Heart right ventricle (tissue), 16 donors: ENCODE measurements around the gene AWAT1. TPM values are rescaled to one million over a fixed set of nuclear protein-coding genes. Genes with fewer than 3 reads are reported as not detected.
"Not testable (repeated sequence)": the region's sequence is repeated elsewhere in the genome, so short reads cannot be mapped to it uniquely, and the experiment has no call there.

ENCODE experiments used
- ATAC-seq, 8 donors: fragments of 200-7000 bp; cut with Tn5 transposase; one replicate each; pipeline ENCODE4 v1.9.1; 2020; ENCODE audit warnings: mild to moderate bottlenecking in 8 of 8, moderate library complexity in 8 of 8, moderate number of reproducible peaks in 1 of 8
- DNase-seq, 2 donors: peaks; one replicate each; pipeline ENCODE4 v3.0.0-alpha.2; 2020
- H3K27ac ChIP-seq, 10 donors: fragments of 200-600 bp; sonication (generic) in 2 of 10; one replicate each; pipeline versions ENCODE4 v1.5.0 to v1.8.0; 2020 to 2022; ENCODE audit warnings: mild to moderate bottlenecking in 3 of 10
- H3K27me3 ChIP-seq, 7 donors: fragments of 200-600 bp; one replicate each; pipeline ENCODE4 v1.8.0; 2021 to 2022; ENCODE audit warnings: mild to moderate bottlenecking in 2 of 7
- H3K36me3 ChIP-seq, 9 donors: fragments of 200-600 bp; sonication (generic) in 1 of 9; one replicate each; pipeline versions ENCODE4 v1.5.0 to v1.8.0; 2020 to 2022; ENCODE audit warnings: mild to moderate bottlenecking in 2 of 9
- H3K4me1 ChIP-seq, 9 donors: fragments of 200-600 bp; sonication (generic) in 1 of 9; one replicate each; pipeline versions ENCODE4 v1.5.0 to v1.8.0; 2020 to 2022; ENCODE audit warnings: mild to moderate bottlenecking in 4 of 9
- H3K4me3 ChIP-seq, 10 donors: fragments of 200-600 bp; sonication (generic) in 2 of 10; one replicate each; pipeline versions ENCODE4 v1.5.0 to v1.8.0; 2020 to 2022; ENCODE audit warnings: mild to moderate bottlenecking in 7 of 10, moderate library complexity in 2 of 10
- H3K9me3 ChIP-seq, 11 donors: fragments of 200-600 bp in 10 of 11; sonication (generic) in 2 of 11; one replicate each; pipeline versions ENCODE4 v1.5.0 to v1.8.0; 2013 to 2022; ENCODE audit warnings: mild to moderate bottlenecking in 2 of 11, control low read depth in 1 of 11, moderate library complexity in 1 of 11
- WGBS, 2 donors: extraction: QIAGEN DNeasy Blood & Tissue Kit; methylation state at CpG; one replicate each; pipeline ENCODE4 v1.1.7; 2013; ENCODE audit warnings: inconsistent platforms in 1 of 2; 5-methylcytosine and 5-hydroxymethylcytosine counted together
- intact Hi-C, 10 donors: fragments of 100-400 bp; cut with DNase I; formaldehyde crosslinking; loops; one replicate each; pipeline versions ENCODE4 v1.11.1 to v1.14.2; 2022
- polyA plus RNA-seq, 2 donors: library from polyadenylated mRNA; stranded (reverse); fragments of 200-250 nt; gene quantifications; one replicate each; pipeline ENCODE4 v1.2.3, GENCODE V29; 2013
- total RNA-seq, 10 donors: library from RNA; stranded (reverse); fragmentation: NEBNext Ultra II Directional in 3 of 10; extraction: Animal tissue kit (Norgen Biotek cat#: 25700) in 3 of 10; gene quantifications; one replicate each; pipeline versions ENCODE4 v1.2.1 to v1.2.4, GENCODE V29; 2021 to 2023
- TF ChIP-seq, protein P1 (sequence below), 9 donors: fragments of 200-600 bp; sonication (generic) in 2 of 9; IDR thresholded peaks; one replicate each; pipeline versions ENCODE4 v1.5.0 to v1.8.0; 2021 to 2022; ENCODE audit warnings: antibody characterized with exemption in 9 of 9, mild to moderate bottlenecking in 5 of 9, moderate library complexity in 1 of 9
- donor health status: Arrhythmogenic right ventricular cardiomyopathy.
- donor health status: ischemic (EF 13 %, LVEDD 7.1; RV severe dilation, severe dysfunction).
- donor health status: healthy with polysubstance abuse.
- donor health status: DM: no; HTN: yes; CAD: no.
- donor health status: DM: no; HTN: no; CAD: no.
- donor health status: ischemic (EF 25% LVEDD 6.9; RV normal size, moderate dysfunction).
- donor health status: ischemic (EF 25% LVEDD 5.7; RV mildly dilated, moderate dysfunction).
- donor health status: healthy.
- donor health status: DM: yes; HTN: yes; CAD: no.
- donor health status: Ischemic cardiomyopathy.
- donor health status: ischemic (EF 35%, LVEDD 5.7; RV mildly dilated, moderate dysfunction).
- donor health status: nonischemic (EF 11% LVEDD 7.7; RV severe dilation, severe dysfunction).
- donor health status: DM: yes; HTN: yes; CAD: no.
- donor health status: PGD.
- donor health status: ischemic (EF 29% LVEDD 5.4; RV normal size, mild dysfunction).
- donor health status: nonischemic (EF 23%, LVEDD 6.1; RV moderate dilation, normal function).

The AWAT1 gene
- total and polyA plus RNA-seq, 12 donors = not detected

DNA sequence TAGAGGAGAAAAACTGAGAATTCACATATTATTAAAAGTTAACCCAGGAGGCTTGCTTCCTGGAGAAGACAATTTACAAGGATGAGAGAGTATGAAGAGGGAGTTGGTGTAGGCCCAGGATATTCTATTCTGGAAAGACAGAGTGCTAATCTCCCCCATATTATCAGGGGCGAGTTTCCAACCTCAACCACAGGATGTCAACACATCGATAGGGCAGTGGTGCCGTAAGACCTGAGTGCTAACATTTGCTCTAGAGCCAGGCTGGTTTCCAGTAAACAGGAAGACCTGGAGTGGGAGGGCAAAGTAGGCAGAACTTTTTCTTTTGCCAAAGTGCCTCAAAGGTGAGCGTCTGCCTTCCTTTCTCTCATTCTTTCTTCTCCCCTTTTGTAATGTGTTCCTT, 2.8 kb upstream of the AWAT1 start:
- Histone ChIP-seq H3K9me3 (no peaks in the 10 kb centered on the region), H3K36me3 (no peaks in the 10 kb centered on the region), H3K27ac (no peak overlapping the region), H3K4me3 (no peak overlapping the region), H3K4me1 (no peaks in the 10 kb centered on the region), H3K27me3 (peaks cover 0 to 13% (median 0%) of the 10 kb centered on the region in 7 donors)
- TF ChIP-seq, protein P1, sequence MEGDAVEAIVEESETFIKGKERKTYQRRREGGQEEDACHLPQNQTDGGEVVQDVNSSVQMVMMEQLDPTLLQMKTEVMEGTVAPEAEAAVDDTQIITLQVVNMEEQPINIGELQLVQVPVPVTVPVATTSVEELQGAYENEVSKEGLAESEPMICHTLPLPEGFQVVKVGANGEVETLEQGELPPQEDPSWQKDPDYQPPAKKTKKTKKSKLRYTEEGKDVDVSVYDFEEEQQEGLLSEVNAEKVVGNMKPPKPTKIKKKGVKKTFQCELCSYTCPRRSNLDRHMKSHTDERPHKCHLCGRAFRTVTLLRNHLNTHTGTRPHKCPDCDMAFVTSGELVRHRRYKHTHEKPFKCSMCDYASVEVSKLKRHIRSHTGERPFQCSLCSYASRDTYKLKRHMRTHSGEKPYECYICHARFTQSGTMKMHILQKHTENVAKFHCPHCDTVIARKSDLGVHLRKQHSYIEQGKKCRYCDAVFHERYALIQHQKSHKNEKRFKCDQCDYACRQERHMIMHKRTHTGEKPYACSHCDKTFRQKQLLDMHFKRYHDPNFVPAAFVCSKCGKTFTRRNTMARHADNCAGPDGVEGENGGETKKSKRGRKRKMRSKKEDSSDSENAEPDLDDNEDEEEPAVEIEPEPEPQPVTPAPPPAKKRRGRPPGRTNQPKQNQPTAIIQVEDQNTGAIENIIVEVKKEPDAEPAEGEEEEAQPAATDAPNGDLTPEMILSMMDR (IDR thresholded peaks at IDR 0.05) = no peak
- 27 to 34% methylated on average over 4 of the region's 4 CpGs for WGBS, 2 donors
- DNase-seq (no peak), ATAC-seq (peak in 1 of 8 donors; percentile 67)
- intact Hi-C loops = no loop called here

DNA sequence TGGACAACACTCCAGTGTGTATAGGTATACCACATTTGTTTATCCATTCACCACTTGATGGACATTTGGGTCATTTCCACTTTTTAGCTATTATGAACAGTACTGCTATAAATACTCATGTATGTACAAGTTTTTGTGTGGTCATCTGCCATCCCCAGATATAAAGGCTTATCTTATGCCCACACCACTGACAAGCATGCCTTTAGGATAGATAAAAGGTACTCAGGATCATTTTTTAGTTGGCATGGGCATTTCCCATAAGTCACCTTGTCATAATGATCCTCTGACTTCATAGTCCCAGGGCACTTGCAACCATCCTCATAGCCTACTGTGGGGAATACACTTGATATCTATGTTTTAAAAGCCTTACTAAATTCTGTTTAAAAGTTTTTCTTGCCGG, 6.3 kb downstream of the AWAT1 start:
- TF ChIP-seq, protein P1 (IDR thresholded peaks at IDR 0.05) = no peak

GRCh38 chrX:70241501-70241900, 7.0 kb downstream of the AWAT1 start:
- no peak for ATAC-seq
- TF ChIP-seq, protein P1 (IDR thresholded peaks at IDR 0.05) = no peak
- H3K9me3 ChIP-seq = no peaks in the 10 kb centered on the region
- H3K27ac ChIP-seq = no peak overlapping the region
- WGBS, 2 donors = 91 to 94% methylated on average over 2 of the region's 2 CpGs
- H3K36me3 ChIP-seq = no peaks in the 10 kb centered on the region
- DNase-seq = no peak
- H3K4me3 ChIP-seq = no peak overlapping the region
- H3K4me1 ChIP-seq = no peaks in the 10 kb centered on the region
- peaks cover 0 to 19% (median 0%) of the 10 kb centered on the region in 7 donors for H3K27me3 ChIP-seq
- intact Hi-C loops = no loop called here

More for the DNA sequence above, 6.3 kb downstream of the AWAT1 start:
- peaks cover 0 to 19% (median 0%) of the 10 kb centered on the region in 7 donors for H3K27me3 ChIP-seq
- H3K4me1 ChIP-seq = no peaks in the 10 kb centered on the region
- H3K27ac ChIP-seq = no peak overlapping the region
- no peak for DNase-seq
- H3K36me3 ChIP-seq = no peaks in the 10 kb centered on the region
- H3K4me3 ChIP-seq = no peak overlapping the region
- no peak for ATAC-seq
- H3K9me3 ChIP-seq = no peaks in the 10 kb centered on the region
- intact Hi-C loops = no loop called here
- 88 to 93% methylated on average over 1 of the region's 1 CpG for WGBS, 2 donors

- 84 to 87% methylated on average over 5 of the region's 5 CpGs for WGBS, 2 donors
- H3K27ac ChIP-seq = not testable (repeated sequence)
Measured at GRCh38 chrX:70243601-70244000, 9.1 kb downstream of the AWAT1 start.

DNA sequence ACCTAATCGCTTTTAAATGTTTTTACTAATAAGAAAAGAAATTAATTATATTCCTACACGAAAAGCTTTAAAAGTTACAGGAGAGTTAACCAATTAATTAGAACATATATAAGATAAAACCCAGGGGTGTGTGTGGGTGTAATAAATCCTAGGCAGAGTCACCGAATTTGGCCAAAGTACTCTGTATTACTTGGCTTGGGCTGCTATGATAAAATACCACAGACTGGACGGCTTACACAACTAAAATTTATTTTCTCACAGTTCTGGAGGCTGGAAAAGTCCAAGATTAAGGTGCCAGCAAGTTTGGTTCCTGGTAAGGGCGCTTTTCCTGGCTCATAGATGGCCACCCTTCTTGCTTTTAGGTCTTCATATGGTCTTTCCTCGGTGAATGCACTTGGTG, 10.4 kb downstream of the AWAT1 start:
- peaks cover 0 to 13% (median 0%) of the 10 kb centered on the region in 7 donors for H3K27me3 ChIP-seq
- no peaks in the 10 kb centered on the region for H3K4me1 ChIP-seq
- intact Hi-C loops = no loop called here
- TF ChIP-seq, protein P1 (IDR thresholded peaks at IDR 0.05) = no peak
- no peaks in the 10 kb centered on the region for H3K36me3 ChIP-seq
- DNase-seq (no peak), ATAC-seq (no peak)
- 80 to 82% methylated on average over 6 of the region's 6 CpGs for WGBS, 2 donors
- no peak overlapping the region for H3K27ac ChIP-seq
- no peak overlapping the region for H3K4me3 ChIP-seq
- H3K9me3 ChIP-seq = no peaks in the 10 kb centered on the region

More at GRCh38 chrX:70243601-70244000, 9.1 kb downstream of the AWAT1 start:
- H3K27me3 ChIP-seq = peaks cover 0 to 19% (median 0%) of the 10 kb centered on the region in 7 donors
- DNase-seq, ATAC-seq, H3K36me3 ChIP-seq, H3K4me3 ChIP-seq, intact Hi-C loops, H3K4me1 ChIP-seq, H3K9me3 ChIP-seq: not testable (repeated sequence)
